Neural cell (in vitro differentiated cells): Measurements from ENCODE around the gene EBF3.

Source experiments
- CTCF ChIP-seq: fragments of 450-650 bp; IDR thresholded peaks from 2 replicates; pipeline ENCODE4 v1.5.1; 2014; ENCODE audit warnings: antibody characterized with exemption, mild to moderate bottlenecking, moderate library complexity; ENCODE audit not compliant: poor library complexity, severe bottlenecking
- POLR2AphosphoS5 ChIP-seq: IDR thresholded peaks from 2 replicates; pipeline ENCODE4 v1.6.1; 2012
- RAD21 ChIP-seq: fragments of 450-650 bp; conservative IDR thresholded peaks from 2 replicates; pipeline ENCODE4 v1.6.1; 2014; ENCODE audit warnings: antibody characterized with exemption, mild to moderate bottlenecking, moderate library complexity
- TAF1 ChIP-seq: IDR thresholded peaks from 2 replicates; pipeline ENCODE4 v1.6.1; 2012; ENCODE audit warnings: low read depth

GRCh38 chr10:129965425-129965808, 1.3 kb upstream of the EBF3 start:
- TF ChIP-seq CTCF (no peak), RAD21 (no peak), TAF1 (no peak), POLR2AphosphoS5 (no peak)
